ENCODE data around the gene CHMP3. TPM values are rescaled to one million over a fixed set of nuclear protein-coding genes. Genes with fewer than 3 reads are reported as not detected.
"Not testable (repeated sequence)": the region's sequence is repeated elsewhere in the genome, so short reads cannot be mapped to it uniquely, and the experiment has no call there.

The CHMP3 gene
- total RNA-seq, 1 donor from 2014 or later = 149 TPM

DNA sequence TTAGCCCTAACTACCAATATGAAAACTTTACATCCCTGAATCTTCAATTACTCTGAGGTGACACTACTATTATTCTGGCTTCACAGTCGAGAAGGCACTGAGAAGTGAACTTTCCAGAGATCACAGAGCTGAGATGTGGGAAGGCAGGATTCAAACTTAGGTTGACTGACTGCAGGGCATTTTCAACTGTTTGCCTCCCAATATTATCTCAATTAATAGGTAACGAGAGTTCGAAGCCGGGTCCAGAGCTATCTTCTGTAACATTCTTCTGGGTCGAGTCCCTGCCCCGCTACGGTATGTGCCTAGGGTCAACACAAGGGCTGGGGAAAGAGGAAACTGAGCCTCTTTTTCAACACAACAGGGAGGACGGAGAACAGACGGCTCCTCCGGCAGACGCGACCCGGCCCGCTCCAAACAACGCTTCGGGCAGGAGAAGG is 740 bp downstream of the CHMP3 start:
- peak overlapping the region; percentile 99 for H3K27ac ChIP-seq (replicated peaks)
- TF ChIP-seq CTCF (IDR thresholded peaks at IDR 0.05; ENCODE audit: borderline replicate concordance) = no peak
- peaks cover 63% of the 10 kb centered on the region for H3K4me1 ChIP-seq
- H3K4me3 ChIP-seq = peak overlapping the region; percentile 81
- intact Hi-C loops (cut with micrococcal nuclease) = no loop called here
- DNase-seq = no peak
- no peaks in the 10 kb centered on the region for H3K27me3 ChIP-seq (ENCODE audit: low read depth)
- H3K36me3 ChIP-seq = no peaks in the 10 kb centered on the region
- H3K9me3 ChIP-seq (replicated peaks) = no peaks in the 10 kb centered on the region

DNA sequence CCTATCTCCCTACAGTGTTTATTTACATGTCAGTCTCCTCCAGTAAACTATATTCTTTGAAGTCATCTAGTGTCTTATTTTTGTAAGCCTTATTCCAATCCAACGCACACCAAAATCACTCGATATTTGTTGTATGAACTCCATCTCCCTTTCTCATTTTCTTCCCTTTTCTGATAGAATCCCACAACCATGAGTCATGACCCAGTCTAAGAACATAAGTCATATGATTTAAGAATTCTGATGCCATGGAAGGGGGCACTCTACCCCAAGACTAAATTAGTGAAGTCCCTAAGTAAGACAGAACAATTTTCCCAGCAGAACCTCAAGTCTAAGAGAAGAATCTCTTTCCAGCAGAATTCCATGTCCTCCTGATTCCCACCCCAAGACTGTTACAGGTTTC is 5.4 kb downstream of the CHMP3 start:
- no peak for TF ChIP-seq CTCF (IDR thresholded peaks at IDR 0.05; ENCODE audit: borderline replicate concordance)
- H3K4me1 ChIP-seq = peaks cover 50% of the 10 kb centered on the region
- intact Hi-C loops (cut with micrococcal nuclease) = no loop called here
- no peaks in the 10 kb centered on the region for H3K36me3 ChIP-seq
- no peak overlapping the region for H3K4me3 ChIP-seq
- H3K9me3 ChIP-seq (replicated peaks) = no peaks in the 10 kb centered on the region
- H3K27me3 ChIP-seq (ENCODE audit: low read depth) = no peaks in the 10 kb centered on the region
- no peak for DNase-seq
- H3K27ac ChIP-seq (replicated peaks) = no peak overlapping the region

GRCh38 chr2:86556508-86556907 is 6.7 kb downstream of the CHMP3 start:
- H3K4me3 ChIP-seq = no peak overlapping the region
- DNase-seq = no peak

GRCh38 chr2:86552889-86553288 is 10.4 kb downstream of the CHMP3 start:
- Histone ChIP-seq H3K27ac (replicated peaks) (no peak overlapping the region), H3K9me3 (replicated peaks) (peaks cover 8% of the 10 kb centered on the region), H3K36me3 (peaks cover 22% of the 10 kb centered on the region), H3K27me3 (ENCODE audit: low read depth) (no peaks in the 10 kb centered on the region), H3K4me1 (peaks cover 13% of the 10 kb centered on the region), H3K4me3 (no peak overlapping the region)
- no peak for DNase-seq
- intact Hi-C loops (cut with micrococcal nuclease) = no loop called here
- TF ChIP-seq CTCF (IDR thresholded peaks at IDR 0.05; ENCODE audit: borderline replicate concordance) = no peak

More at GRCh38 chr2:86556508-86556907, 6.7 kb downstream of the CHMP3 start:
- no peaks in the 10 kb centered on the region for H3K9me3 ChIP-seq (replicated peaks)
- no peak overlapping the region for H3K27ac ChIP-seq (replicated peaks)
- intact Hi-C loops (cut with micrococcal nuclease) = no loop called here
- peaks cover 44% of the 10 kb centered on the region for H3K4me1 ChIP-seq
- TF ChIP-seq CTCF (IDR thresholded peaks at IDR 0.05; ENCODE audit: borderline replicate concordance) = no peak
- H3K36me3 ChIP-seq = no peaks in the 10 kb centered on the region
- H3K27me3 ChIP-seq (ENCODE audit: low read depth) = no peaks in the 10 kb centered on the region

GRCh38 chr2:86549963-86550725 is 13.1 kb downstream of the CHMP3 start:
- DNase-seq = not testable (repeated sequence)

DNA sequence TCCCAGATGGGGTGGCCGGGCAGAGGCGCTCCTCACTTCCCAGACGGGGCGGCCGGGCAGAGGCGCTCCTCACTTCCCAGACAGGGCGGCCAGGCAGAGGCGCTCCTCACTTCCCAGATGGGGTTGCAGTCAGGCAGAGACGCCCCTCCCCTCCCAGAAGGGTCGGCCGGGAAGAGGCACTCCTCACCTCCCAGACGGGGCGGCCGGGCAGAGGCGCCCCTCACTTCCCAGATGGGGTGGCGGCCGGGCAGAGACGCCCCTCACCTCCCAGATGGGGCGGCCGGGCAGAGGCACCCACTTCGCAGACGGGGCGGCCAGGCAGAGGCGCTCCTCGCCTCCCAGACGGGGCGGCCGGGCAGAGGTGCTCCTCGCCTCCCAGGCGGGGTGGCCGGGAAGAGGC is 13.8 kb downstream of the CHMP3 start:
- DNase-seq = not testable (repeated sequence)

More at GRCh38 chr2:86549963-86550725, 13.1 kb downstream of the CHMP3 start:
- intact Hi-C loops (cut with micrococcal nuclease); H3K9me3 ChIP-seq (replicated peaks); H3K4me3 ChIP-seq; H3K27me3 ChIP-seq (ENCODE audit: low read depth); H3K27ac ChIP-seq (replicated peaks): not testable (repeated sequence)
- peaks cover 37% of the 10 kb centered on the region for H3K36me3 ChIP-seq
- peaks cover 10% of the 10 kb centered on the region for H3K4me1 ChIP-seq

DNA sequence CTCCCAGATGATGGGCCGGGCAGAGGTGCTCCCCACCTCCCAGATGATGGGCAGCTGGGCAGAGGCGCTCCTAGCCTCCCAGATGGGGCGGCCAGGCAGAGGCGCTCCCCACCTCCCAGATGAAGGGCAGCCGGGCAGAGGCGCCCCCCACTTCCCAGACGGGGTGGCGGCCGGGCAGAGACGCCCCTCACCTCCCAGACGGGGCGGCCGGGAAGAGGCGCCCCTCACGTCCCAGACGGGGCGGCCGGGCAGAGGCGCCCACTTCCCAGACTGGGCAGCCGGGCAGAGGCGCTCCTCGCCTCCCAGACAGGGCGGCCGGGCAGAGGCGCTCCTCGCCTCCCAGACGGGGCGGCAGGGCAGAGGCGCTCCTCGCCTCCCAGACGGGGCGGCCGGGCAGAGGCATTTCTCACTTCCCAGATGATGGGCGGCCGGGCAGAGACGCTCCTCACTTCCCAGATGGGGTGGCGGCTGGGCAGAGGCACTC is 14.3 kb downstream of the CHMP3 start:
- H3K9me3 ChIP-seq (replicated peaks); H3K27ac ChIP-seq (replicated peaks); DNase-seq; H3K27me3 ChIP-seq (ENCODE audit: low read depth); H3K4me3 ChIP-seq; intact Hi-C loops (cut with micrococcal nuclease): not testable (repeated sequence)
- Histone ChIP-seq H3K4me1 (peaks cover 12% of the 10 kb centered on the region), H3K36me3 (peaks cover 37% of the 10 kb centered on the region)

More for the DNA sequence above, 13.8 kb downstream of the CHMP3 start:
- H3K9me3 ChIP-seq (replicated peaks); H3K27ac ChIP-seq (replicated peaks); H3K4me3 ChIP-seq; H3K27me3 ChIP-seq (ENCODE audit: low read depth); intact Hi-C loops (cut with micrococcal nuclease): not testable (repeated sequence)
- peaks cover 37% of the 10 kb centered on the region for H3K36me3 ChIP-seq
- H3K4me1 ChIP-seq = peaks cover 10% of the 10 kb centered on the region

DNA sequence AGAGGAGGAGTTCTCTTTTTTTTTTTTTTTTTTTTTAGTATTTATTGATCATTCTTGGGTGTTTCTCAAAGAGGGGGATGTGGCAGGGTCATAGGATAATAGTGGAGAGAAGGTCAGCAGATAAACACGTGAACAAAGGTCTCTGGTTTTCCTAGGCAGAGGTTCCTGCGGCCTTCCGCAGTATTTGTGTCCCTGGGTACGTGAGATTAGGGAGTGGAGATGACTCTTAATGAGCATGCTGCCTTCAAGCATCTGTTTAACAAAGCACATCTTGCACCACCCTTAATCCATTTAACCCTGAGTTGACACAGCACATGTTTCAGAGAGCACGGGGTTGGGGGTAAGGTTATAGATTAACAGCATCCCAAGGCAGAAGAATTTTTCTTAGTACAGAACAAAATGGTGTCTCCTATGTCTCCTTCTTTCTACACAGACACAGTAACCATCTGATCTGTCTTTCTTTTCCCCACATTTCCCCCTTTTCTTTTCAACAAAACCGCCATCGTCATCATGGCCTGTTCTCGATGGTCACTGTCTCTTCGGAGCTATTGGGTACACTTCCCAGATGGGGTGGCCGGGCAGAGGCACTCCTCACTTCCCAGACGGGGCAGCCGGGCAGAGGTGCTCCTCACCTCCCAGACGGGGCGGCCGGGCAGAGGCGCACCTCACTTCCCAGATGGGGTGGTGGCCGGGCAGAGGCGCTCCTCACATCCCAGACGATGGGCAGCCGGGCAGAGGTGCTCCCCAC is 14.9 kb downstream of the CHMP3 start:
- H3K4me3 ChIP-seq; H3K27me3 ChIP-seq (ENCODE audit: low read depth); H3K27ac ChIP-seq (replicated peaks); H3K9me3 ChIP-seq (replicated peaks); intact Hi-C loops (cut with micrococcal nuclease); DNase-seq: not testable (repeated sequence)
- H3K36me3 ChIP-seq = peaks cover 37% of the 10 kb centered on the region
- peaks cover 19% of the 10 kb centered on the region for H3K4me1 ChIP-seq

GRCh38 chr2:86545296-86545924 is 17.8 kb downstream of the CHMP3 start:
- H3K4me3 ChIP-seq; intact Hi-C loops (cut with micrococcal nuclease); DNase-seq; H3K27ac ChIP-seq (replicated peaks); H3K9me3 ChIP-seq (replicated peaks); H3K27me3 ChIP-seq (ENCODE audit: low read depth): not testable (repeated sequence)
- peaks cover 34% of the 10 kb centered on the region for H3K4me1 ChIP-seq
- peaks cover 37% of the 10 kb centered on the region for H3K36me3 ChIP-seq
